Upper lobe of left lung (tissue), 6 donors: ENCODE measurements around the gene SNN. TPM values are rescaled to one million over a fixed set of nuclear protein-coding genes. Genes with fewer than 3 reads are reported as not detected.
A peak's percentile ranks its signal among the peaks of the same experiment; 100 is the strongest.

Experiments used
- ATAC-seq, 2 donors: fragments of 200-7000 bp; cut with Tn5 transposase; one replicate each; pipeline ENCODE4 v1.9.1; 2022; ENCODE audit warnings: mild to moderate bottlenecking in 2 of 2, moderate library complexity in 2 of 2; ENCODE audit not compliant: low FRiP score in 2 of 2
- DNase-seq, 2 donors: peaks; one replicate each; pipeline ENCODE4 v3.0.0-alpha.2; 2019 to 2020
- H3K27ac ChIP-seq, 4 donors: fragments of 200-600 bp; sonication (generic); one replicate each; pipeline ENCODE4 v1.5.1; 2016 to 2019
- H3K27me3 ChIP-seq, 4 donors: fragments of 200-600 bp; sonication (generic); one replicate each; pipeline ENCODE4 v1.5.1; 2017 to 2019
- H3K36me3 ChIP-seq, 4 donors: fragments of 200-600 bp; sonication (generic); one replicate each; pipeline ENCODE4 v1.5.1; 2016 to 2019
- H3K4me1 ChIP-seq, 4 donors: fragments of 200-600 bp; sonication (generic); one replicate each; pipeline ENCODE4 v1.5.1; 2018 to 2019
- H3K4me3 ChIP-seq, 4 donors: fragments of 200-600 bp; sonication (generic); one replicate each; pipeline ENCODE4 v1.5.1; 2017 to 2019; ENCODE audit warnings: mild to moderate bottlenecking in 2 of 4, moderate library complexity in 1 of 4
- H3K9me3 ChIP-seq, 4 donors: fragments of 200-600 bp; sonication (generic); one replicate each; pipeline ENCODE4 v1.5.1; 2018 to 2019
- CTCF ChIP-seq, 6 experiments: fragments of 450-650 bp in 4 of 6; fragments of 200-600 bp in 2 of 6; sonication (generic) in 2 of 6; IDR thresholded peaks; one replicate each; pipeline ENCODE4 v1.5.1; 2016 to 2019; ENCODE audit warnings: antibody characterized with exemption in 6 of 6
- EP300 ChIP-seq, 4 donors: sonication (generic); formaldehyde crosslinking; IDR thresholded peaks; one replicate each; pipeline ENCODE4 v1.5.1; 2017; ENCODE audit warnings: antibody characterized with exemption in 4 of 4, control low read depth in 2 of 4
- POLR2A ChIP-seq, 4 donors: fragments of 450-650 bp; IDR thresholded peaks; one replicate each; pipeline ENCODE4 v1.5.1; 2016 to 2017; ENCODE audit warnings: antibody characterized with exemption in 4 of 4, mild to moderate bottlenecking in 2 of 4
- POLR2AphosphoS5 ChIP-seq, 2 donors: sonication (generic); formaldehyde crosslinking; IDR thresholded peaks; one replicate each; pipeline ENCODE4 v1.5.1; 2017; ENCODE audit warnings: antibody characterized with exemption in 2 of 2
- WGBS, 2 donors: methylation state at CpG; one replicate each; pipeline ENCODE4 v1.1.5; 2017 to 2018; 5-methylcytosine and 5-hydroxymethylcytosine counted together
- total RNA-seq, 6 donors: library from RNA; depleted of rRNA in 4 of 6; stranded (reverse); fragments of >200 nt in 4 of 6; gene quantifications; one replicate each; pipeline versions ENCODE4 v1.1.0 to v1.2.1, GENCODE V29; 2016 to 2021
- donor health status: DM: no; HTN: no; CAD: no; lungs with moderate emphysema.
- donor health status: DM: no; HTN: yes; CAD: no; lungs with severe emphysema.

SNN gene
- total RNA-seq, 6 donors from 2014 or later: 14.7 to 29.8 (median 26.1) TPM

GRCh38 chr16:11621920-11622651 lies 46.2 kb upstream of the SNN start:
- Histone ChIP-seq H3K27ac (peak overlapping the region; percentile 52 to 78 (median 72)), H3K9me3 (no peaks in the 10 kb centered on the region), H3K27me3 (no peaks in the 10 kb centered on the region), H3K4me3 (peak overlapping the region in 2 of 4 donors; percentile 19 to 27), H3K36me3 (no peaks in the 10 kb centered on the region), H3K4me1 (peaks cover 7 to 32% (median 20%) of the 10 kb centered on the region in 4 donors)
- WGBS, 2 donors: 23 to 26% methylated on average over 14 to 18 of the region's 19 CpGs
- ATAC-seq: peak; percentile 53 to 62
- TF ChIP-seq POLR2AphosphoS5 (IDR thresholded peaks at IDR 0.05) (no peak), POLR2A (IDR thresholded peaks at IDR 0.05) (no peak), CTCF (IDR thresholded peaks at IDR 0.05) (no peak), EP300 (IDR thresholded peaks at IDR 0.05) (no peak)
- peak; percentile 49 to 87 for DNase-seq

- no peaks in the 10 kb centered on the region for H3K9me3 ChIP-seq
- H3K27ac ChIP-seq: peak overlapping the region; percentile 74 to 85 (median 83)
- WGBS, 2 donors: 91 to 97% methylated on average over 4 of the region's 4 CpGs
- H3K4me3 ChIP-seq: no peak overlapping the region
- TF ChIP-seq POLR2AphosphoS5 (IDR thresholded peaks at IDR 0.05) (no peak), POLR2A (IDR thresholded peaks at IDR 0.05) (no peak), CTCF (IDR thresholded peaks at IDR 0.05) (no peak), EP300 (IDR thresholded peaks at IDR 0.05) (no peak)
- H3K36me3 ChIP-seq: no peaks in the 10 kb centered on the region
- H3K4me1 ChIP-seq: peaks cover 7 to 39% (median 23%) of the 10 kb centered on the region in 4 donors
- DNase-seq (no peak), ATAC-seq (no peak)
- H3K27me3 ChIP-seq: no peaks in the 10 kb centered on the region
These were observed 44.0 kb upstream of the SNN start for GRCh38 chr16:11624205-11624604.

GRCh38 chr16:11624636-11625607 lies 43.3 kb upstream of the SNN start:
- DNase-seq: peak in 1 of 2 donors; percentile 40

GRCh38 chr16:11625769-11626168 lies 42.5 kb upstream of the SNN start:
- ATAC-seq (no peak), DNase-seq (no peak)
- Histone ChIP-seq H3K9me3 (no peaks in the 10 kb centered on the region), H3K4me1 (peaks cover 13 to 42% (median 27%) of the 10 kb centered on the region in 4 donors), H3K27me3 (no peaks in the 10 kb centered on the region), H3K4me3 (no peak overlapping the region), H3K36me3 (no peaks in the 10 kb centered on the region), H3K27ac (peak overlapping the region; percentile 74 to 85 (median 83))
- TF ChIP-seq EP300 (IDR thresholded peaks at IDR 0.05): no peak
- no peak for TF ChIP-seq POLR2A (IDR thresholded peaks at IDR 0.05)
- no peak for TF ChIP-seq POLR2AphosphoS5 (IDR thresholded peaks at IDR 0.05)
- no peak for TF ChIP-seq CTCF (IDR thresholded peaks at IDR 0.05)
- 76 to 86% methylated on average over 4 of the region's 4 CpGs for WGBS, 2 donors

More at GRCh38 chr16:11624636-11625607, 43.3 kb upstream of the SNN start:
- H3K4me1 ChIP-seq: peaks cover 12 to 39% (median 26%) of the 10 kb centered on the region in 4 donors
- H3K36me3 ChIP-seq: no peaks in the 10 kb centered on the region
- no peak overlapping the region for H3K4me3 ChIP-seq
- peak; percentile 34 to 54 for ATAC-seq
- peak overlapping the region; percentile 74 to 85 (median 83) for H3K27ac ChIP-seq
- no peak for TF ChIP-seq CTCF (IDR thresholded peaks at IDR 0.05)
- no peak for TF ChIP-seq EP300 (IDR thresholded peaks at IDR 0.05)
- TF ChIP-seq POLR2AphosphoS5 (IDR thresholded peaks at IDR 0.05): no peak
- TF ChIP-seq POLR2A (IDR thresholded peaks at IDR 0.05): no peak
- 64 to 68% methylated on average over 16 of the region's 16 CpGs for WGBS, 2 donors
- H3K27me3 ChIP-seq: no peaks in the 10 kb centered on the region
- no peaks in the 10 kb centered on the region for H3K9me3 ChIP-seq
